Esophagus mucosa (tissue), 1 donor: ENCODE results near the gene PUS10. TPM values are rescaled to one million over a fixed set of nuclear protein-coding genes. Genes with fewer than 3 reads are reported as not detected.
A peak's percentile ranks its signal among the peaks of the same experiment; 100 is the strongest.
"Not testable (repeated sequence)": the region's sequence is repeated elsewhere in the genome, so short reads cannot be mapped to it uniquely, and the experiment has no call there.

Experiments used
- ATAC-seq: fragments of 200-7000 bp; cut with Tn5 transposase; one replicate; pipeline ENCODE4 v1.9.1; 2020
- total RNA-seq: library from RNA; stranded (reverse); gene quantifications from one replicate; pipeline ENCODE4 v1.2.4, GENCODE V29; 2023
- donor health status: DM: yes; HTN: yes; CAD: no.

Gene PUS10
- total RNA-seq, 1 donor from 2014 or later = 3.4 TPM

- ATAC-seq = peak; percentile 78
Observed at GRCh38 chr2:60926741-60927552, 91.1 kb downstream of the PUS10 start.

GRCh38 chr2:60925994-60926740 lies 91.9 kb downstream of the PUS10 start:
- ATAC-seq = peak; percentile 84

DNA sequence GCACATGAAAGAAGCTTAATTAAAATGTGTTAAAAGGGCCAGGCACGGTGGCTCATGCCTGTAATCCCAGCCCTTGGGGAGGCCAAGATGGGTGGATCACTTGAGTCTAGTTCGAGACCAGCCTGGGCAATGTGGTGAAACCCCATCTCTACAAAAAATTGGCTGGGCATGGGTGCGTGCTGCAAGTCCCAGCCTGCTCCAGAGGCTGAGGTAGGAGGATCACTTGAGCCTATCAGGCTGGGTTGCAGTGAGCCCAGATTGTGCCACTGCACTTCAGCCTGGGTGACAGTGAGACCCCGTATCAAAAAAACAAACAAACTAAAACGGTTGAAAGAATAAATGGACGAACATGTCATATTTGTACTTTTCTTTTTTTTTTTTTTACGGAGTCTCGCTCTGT lies 110.7 kb downstream of the PUS10 start:
- ATAC-seq = no peak

GRCh38 chr2:60906395-60906794 lies 111.7 kb downstream of the PUS10 start:
- ATAC-seq = no peak

DNA sequence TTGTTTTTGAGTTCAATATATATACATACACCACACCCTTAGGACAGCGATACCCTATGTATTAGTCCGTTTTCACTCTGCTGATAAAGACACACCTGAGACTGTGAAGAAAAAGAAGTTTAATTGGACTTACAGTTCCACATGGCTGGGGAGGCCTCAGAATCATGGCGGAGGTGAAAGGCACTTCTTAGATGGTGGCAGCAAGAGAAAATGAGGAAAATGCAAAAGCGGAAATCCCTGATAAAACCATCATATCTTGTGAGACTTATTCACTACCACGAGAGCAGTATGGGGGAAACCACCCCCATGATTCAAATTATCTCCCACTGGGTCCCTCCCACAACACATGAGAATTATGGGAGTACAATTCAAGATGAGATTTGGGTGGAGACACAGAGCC lies 112.2 kb downstream of the PUS10 start:
- not testable (repeated sequence) for ATAC-seq

GRCh38 chr2:60901296-60901695 lies 116.8 kb downstream of the PUS10 start:
- ATAC-seq = not testable (repeated sequence)

DNA sequence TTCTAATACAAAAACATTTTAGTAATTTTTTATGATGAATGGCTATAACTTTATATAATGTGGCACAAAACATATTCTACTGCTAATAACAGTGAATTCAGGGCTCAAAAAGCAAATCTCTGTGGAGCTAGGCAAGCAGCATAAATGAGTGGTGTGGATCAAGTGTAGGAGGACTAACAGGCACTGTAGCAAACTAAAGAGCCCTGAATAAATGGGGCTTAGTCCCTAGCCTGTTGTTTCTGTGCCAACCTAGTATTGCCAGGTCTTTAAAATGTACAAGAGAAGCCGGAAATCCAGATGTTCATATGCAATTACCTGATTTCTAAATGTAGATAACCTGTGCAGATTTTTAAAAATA lies 118.2 kb downstream of the PUS10 start:
- ATAC-seq = no peak

DNA sequence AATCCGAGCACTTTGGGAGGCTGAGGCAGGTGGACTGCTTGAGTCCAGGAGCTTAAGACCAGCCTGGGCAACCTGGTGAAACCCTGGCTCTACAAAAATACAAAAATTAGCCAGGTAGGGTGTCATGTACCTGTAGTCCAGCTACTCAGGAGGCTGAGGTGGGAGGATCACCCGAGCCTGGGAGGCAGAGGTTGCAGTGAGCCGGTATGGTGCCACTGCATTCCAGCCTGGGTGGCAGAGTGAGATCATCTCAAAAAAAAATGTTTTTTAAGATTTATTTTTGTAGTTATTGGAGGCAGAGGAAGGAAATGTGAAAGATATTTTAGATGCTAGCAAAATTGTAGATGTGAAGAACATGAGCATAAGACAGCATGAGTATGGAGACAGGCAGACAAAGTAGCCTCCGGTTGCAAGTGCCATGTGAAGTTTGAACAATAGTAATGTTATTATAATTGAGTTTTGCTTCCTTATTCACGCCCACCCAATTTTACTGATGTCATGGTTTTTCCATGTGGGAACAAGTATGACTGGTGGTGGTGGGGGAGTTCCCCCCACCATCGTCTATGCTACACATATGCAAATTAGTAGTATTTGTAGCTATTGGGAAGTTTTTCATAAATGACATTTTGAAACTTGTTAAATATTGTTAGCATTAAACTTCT lies 118.7 kb downstream of the PUS10 start:
- ATAC-seq = no peak

DNA sequence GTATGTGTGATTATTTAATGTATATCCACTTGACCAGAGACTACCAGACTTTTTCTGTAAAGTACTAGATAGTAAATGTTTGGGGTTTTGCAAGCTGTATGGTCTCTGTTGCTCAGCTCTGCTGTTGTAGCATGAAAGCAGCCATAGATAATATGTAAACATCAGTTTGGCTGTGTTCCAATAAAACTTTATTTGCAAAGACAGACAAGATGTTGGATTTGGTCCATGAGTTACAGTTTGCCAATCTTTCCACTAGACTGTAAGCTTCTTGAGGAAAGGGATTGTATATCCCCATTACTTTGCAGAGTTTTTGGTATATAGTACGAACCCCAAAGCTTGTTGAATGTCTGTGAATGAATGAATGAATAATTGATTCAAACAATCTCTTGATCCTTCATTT lies 119.5 kb downstream of the PUS10 start:
- ATAC-seq = no peak

Other genes starting within 250 kb of the PUS10 start
- 19.8 TPM for gene REL, start 136.7 kb downstream of the PUS10 start, total RNA-seq
- gene PEX13, start 535 bp downstream of the PUS10 start, total RNA-seq = 20.4 TPM
- 5.3 TPM for gene SANBR, start 47.6 kb upstream of the PUS10 start, total RNA-seq
- gene C2orf74, start 143.9 kb upstream of the PUS10 start, total RNA-seq = 2.9 TPM